Measurements from ENCODE around the gene DENND1A.
A peak's percentile ranks its signal among the peaks of the same experiment; 100 is the strongest.
"Not testable (repeated sequence)": the region's sequence is repeated elsewhere in the genome, so short reads cannot be mapped to it uniquely, and the experiment has no call there.

DENND1A gene

GRCh38 chr9:123757960-123758359 is 172.0 kb downstream of the DENND1A start:
- DNase-seq = no peak

GRCh38 chr9:123757547-123757946 is 172.4 kb downstream of the DENND1A start:
- no peak for DNase-seq

- no peak for DNase-seq
These were observed 173.3 kb downstream of the DENND1A start for GRCh38 chr9:123756484-123757106.

GRCh38 chr9:123753669-123754258 is 176.2 kb downstream of the DENND1A start:
- no peak for DNase-seq

- no peak for DNase-seq
These were observed 176.9 kb downstream of the DENND1A start for GRCh38 chr9:123753016-123753415.

GRCh38 chr9:123749580-123750202 is 180.2 kb downstream of the DENND1A start:
- no peak for DNase-seq

GRCh38 chr9:123746765-123747164 is 183.2 kb downstream of the DENND1A start:
- DNase-seq = no peak

GRCh38 chr9:123745933-123746332 is 184.0 kb downstream of the DENND1A start:
- DNase-seq = no peak

GRCh38 chr9:123745451-123745850 is 184.5 kb downstream of the DENND1A start:
- DNase-seq = no peak

GRCh38 chr9:123743737-123744136 is 186.2 kb downstream of the DENND1A start:
- no peak for DNase-seq

GRCh38 chr9:123742009-123742767 is 187.7 kb downstream of the DENND1A start:
- DNase-seq = no peak

GRCh38 chr9:123741214-123741613 is 188.7 kb downstream of the DENND1A start:
- peak; percentile 14 to 55 for DNase-seq

GRCh38 chr9:123739902-123740301 is 190.0 kb downstream of the DENND1A start:
- DNase-seq = no peak

GRCh38 chr9:123739387-123739786 is 190.5 kb downstream of the DENND1A start:
- DNase-seq = no peak

GRCh38 chr9:123738648-123739047 is 191.3 kb downstream of the DENND1A start:
- no peak for DNase-seq

- DNase-seq = no peak
These were observed 194.6 kb downstream of the DENND1A start for GRCh38 chr9:123735376-123735775.

- not testable (repeated sequence) for DNase-seq
These were observed 201.4 kb downstream of the DENND1A start for GRCh38 chr9:123728571-123728970.

- no peak for DNase-seq
These were observed 202.6 kb downstream of the DENND1A start for GRCh38 chr9:123727332-123727731.

- no peak for DNase-seq
These were observed 204.5 kb downstream of the DENND1A start for GRCh38 chr9:123725389-123725788.

- peak; percentile 35 to 40 for DNase-seq
These were observed 205.6 kb downstream of the DENND1A start for GRCh38 chr9:123724211-123724796.

- no peak for DNase-seq
These were observed 206.6 kb downstream of the DENND1A start for GRCh38 chr9:123723135-123723875.

GRCh38 chr9:123722378-123722777 is 207.5 kb downstream of the DENND1A start:
- no peak for DNase-seq

- no peak for DNase-seq
These were observed 211.7 kb downstream of the DENND1A start for GRCh38 chr9:123718188-123718587.

Data from AML-193 (cell line).